ENCODE measurements around the gene LIMS2. TPM values are rescaled to one million over a fixed set of nuclear protein-coding genes. Genes with fewer than 3 reads are reported as not detected.

LIMS2 gene
- total RNA-seq, 1 experiment from 2014 or later, result 9.0 TPM

DNA sequence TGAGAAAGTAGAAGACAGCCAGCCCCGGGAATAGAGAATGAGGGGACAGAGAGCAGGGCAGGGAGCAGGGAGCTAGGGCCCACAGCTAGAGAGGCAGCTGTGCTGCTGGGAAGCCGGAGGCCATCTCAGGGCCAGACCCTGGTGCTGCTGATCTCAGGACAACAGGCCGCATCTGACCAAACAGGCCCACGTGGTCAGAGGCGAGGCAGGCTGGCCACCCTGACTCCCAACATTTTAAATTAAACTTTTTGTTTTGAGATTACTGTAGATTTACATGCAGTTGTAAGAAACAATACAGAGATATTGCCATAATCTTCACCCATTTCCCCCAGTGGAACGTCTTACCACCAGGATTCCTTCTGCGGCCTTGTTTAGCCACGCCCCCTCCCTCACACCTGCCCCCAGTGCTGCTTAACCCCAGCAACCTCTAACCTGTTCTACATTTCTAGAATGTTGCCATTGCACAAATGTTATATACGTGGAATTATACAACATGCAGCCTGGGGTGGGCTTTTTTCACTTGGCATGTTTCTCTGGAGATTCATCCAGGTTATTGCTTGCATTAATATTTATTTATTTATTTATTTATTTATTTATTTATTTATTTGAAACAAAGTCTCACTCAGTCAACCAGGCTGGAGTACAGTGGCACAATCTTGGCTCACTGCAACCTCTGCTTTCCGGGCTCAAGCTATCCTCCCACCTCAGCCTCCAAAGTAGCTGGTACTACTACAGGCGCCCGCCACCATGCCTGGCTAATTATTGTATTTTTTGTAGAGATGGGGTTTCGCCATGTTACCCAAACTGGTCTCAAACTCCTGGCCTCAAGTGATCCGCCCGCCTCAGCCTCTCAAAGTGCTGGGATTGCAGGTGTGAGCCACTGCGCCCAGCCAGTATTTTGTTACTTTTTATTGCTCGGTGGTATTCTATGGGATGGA is 78.0 kb downstream of the LIMS2 start:
- peak in 1 of 2 experiments; percentile 31 for DNase-seq (ENCODE audit: low read depth in 1 of 2, low spot score in 2 of 2)

GRCh38 chr2:127596311-127597045 is 78.9 kb downstream of the LIMS2 start:
- no peak overlapping the region for H3K27ac ChIP-seq
- H3K4me3 ChIP-seq, result no peak overlapping the region
- no peaks in the 10 kb centered on the region for H3K36me3 ChIP-seq
- DNase-seq (ENCODE audit: low read depth in 1 of 2, low spot score in 2 of 2), result peak in 1 of 2 experiments; percentile 17
- peaks cover 19% of the 10 kb centered on the region for H3K4me1 ChIP-seq (replicated peaks)
- no peaks in the 10 kb centered on the region for H3K27me3 ChIP-seq (replicated peaks)
- no peaks in the 10 kb centered on the region for H3K9me3 ChIP-seq (replicated peaks)

More for the DNA sequence above, 78.0 kb downstream of the LIMS2 start:
- Histone ChIP-seq H3K9me3 (replicated peaks) (no peaks in the 10 kb centered on the region), H3K4me3 (no peak overlapping the region), H3K27ac (peak overlapping the region; percentile 41), H3K27me3 (replicated peaks) (no peaks in the 10 kb centered on the region), H3K4me1 (replicated peaks) (peaks cover 19% of the 10 kb centered on the region), H3K36me3 (no peaks in the 10 kb centered on the region)

DNA sequence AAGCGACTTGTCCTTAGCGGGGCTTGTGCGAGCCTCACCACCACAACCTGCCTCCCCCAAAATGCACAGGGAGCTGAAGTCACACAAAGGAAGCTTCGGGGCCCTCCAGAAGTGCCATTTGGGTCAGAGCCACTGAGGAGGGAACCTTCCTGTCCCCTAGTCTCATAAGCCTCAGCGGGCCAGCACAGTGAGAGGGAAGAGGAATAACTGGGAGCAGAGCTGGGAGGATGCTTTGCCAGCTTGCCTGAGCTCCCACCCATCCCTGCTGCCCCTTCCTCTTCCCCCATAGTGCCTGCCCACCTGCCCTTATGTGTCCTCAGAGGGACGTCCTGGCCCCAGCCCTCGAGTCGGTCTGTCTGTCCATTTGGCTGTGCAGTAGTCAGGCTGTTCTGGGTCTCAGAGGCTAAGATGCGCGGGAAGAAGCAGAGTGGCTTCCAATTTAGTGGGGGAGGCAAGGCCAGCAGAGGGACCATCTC is 81.2 kb downstream of the LIMS2 start:
- no peak overlapping the region for H3K27ac ChIP-seq
- no peak overlapping the region for H3K4me3 ChIP-seq
- peaks cover 16% of the 10 kb centered on the region for H3K4me1 ChIP-seq (replicated peaks)

DNA sequence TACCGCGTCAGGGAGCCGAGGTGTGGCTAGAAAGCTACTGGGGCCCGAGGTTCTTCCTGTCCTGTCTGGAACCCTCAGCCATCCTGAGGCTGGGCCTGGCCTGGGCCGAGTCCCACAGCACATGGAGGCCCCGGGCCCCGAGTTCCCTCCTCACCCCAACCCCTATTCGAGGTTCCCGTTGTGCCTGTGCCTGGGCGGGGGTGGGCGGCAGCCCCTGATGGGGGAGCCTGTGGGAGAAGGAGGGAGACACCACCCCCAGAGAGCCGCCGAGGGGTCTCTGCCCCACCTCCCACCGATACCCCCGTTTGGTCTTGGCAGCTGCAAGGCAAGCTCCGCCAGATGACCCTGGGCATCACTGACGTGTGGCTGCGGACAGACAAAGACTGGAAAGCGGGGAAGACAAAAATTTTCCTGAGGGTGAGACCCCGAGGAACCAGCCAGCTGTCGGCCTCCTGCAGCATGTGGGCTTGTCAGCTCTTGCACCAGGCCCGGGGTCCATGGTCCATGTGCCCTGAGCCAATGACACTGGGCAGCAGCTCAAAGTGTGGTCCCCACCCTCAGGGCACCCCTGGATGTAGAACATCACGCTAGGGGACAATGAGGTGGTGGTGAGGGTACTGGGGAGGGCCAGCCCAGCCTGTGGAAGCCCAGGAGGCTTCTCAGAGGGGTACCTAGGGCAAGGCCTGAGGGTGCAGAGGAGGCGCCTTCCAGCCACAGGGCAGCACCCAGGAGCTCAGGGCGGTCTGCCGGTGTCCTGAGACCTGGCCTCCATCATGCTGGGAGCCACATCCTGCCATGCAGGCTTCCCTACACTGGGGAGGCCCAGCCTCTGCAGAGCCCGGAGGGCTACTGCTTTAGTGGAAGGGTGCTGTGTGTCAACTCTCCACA is 81.9 kb downstream of the LIMS2 start:
- H3K9me3 ChIP-seq (replicated peaks), result no peaks in the 10 kb centered on the region
- no peak overlapping the region for H3K4me3 ChIP-seq
- H3K27me3 ChIP-seq (replicated peaks), result no peaks in the 10 kb centered on the region
- peaks cover 9% of the 10 kb centered on the region for H3K4me1 ChIP-seq (replicated peaks)
- H3K27ac ChIP-seq, result no peak overlapping the region
- DNase-seq (ENCODE audit: low read depth in 1 of 2, low spot score in 2 of 2), result peak in 1 of 2 experiments; percentile 40
- no peaks in the 10 kb centered on the region for H3K36me3 ChIP-seq

More for the DNA sequence above, 81.2 kb downstream of the LIMS2 start:
- Histone ChIP-seq H3K36me3 (no peaks in the 10 kb centered on the region), H3K9me3 (replicated peaks) (no peaks in the 10 kb centered on the region), H3K27me3 (replicated peaks) (no peaks in the 10 kb centered on the region)
- peak in 1 of 2 experiments; percentile 28 for DNase-seq (ENCODE audit: low read depth in 1 of 2, low spot score in 2 of 2)

DNA sequence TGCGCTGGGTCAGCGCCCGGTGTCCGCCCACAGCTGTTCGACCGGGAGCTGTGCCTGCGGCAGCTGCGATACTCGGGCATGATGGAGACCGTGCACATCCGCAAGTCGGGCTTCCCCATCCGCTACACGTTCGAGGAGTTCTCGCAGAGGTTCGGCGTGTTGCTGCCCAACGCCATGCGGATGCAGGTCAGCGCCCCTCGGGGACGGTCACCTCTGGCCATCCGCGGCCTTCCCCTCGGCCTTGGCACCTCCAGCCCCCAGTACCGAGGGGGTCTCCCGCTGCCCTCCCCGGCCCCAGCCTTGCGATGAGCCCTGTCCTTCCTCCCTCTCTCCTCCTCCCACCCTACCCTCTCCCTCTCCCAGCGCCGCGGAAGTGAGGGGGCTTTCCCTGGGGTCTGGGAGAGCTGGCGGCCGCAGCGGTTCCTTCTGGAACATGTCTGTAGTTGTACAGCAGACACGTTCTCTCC is 82.5 kb downstream of the LIMS2 start:
- Histone ChIP-seq H3K9me3 (replicated peaks) (no peaks in the 10 kb centered on the region), H3K4me1 (replicated peaks) (peaks cover 3% of the 10 kb centered on the region), H3K27me3 (replicated peaks) (no peaks in the 10 kb centered on the region), H3K4me3 (no peak overlapping the region), H3K27ac (no peak overlapping the region), H3K36me3 (no peaks in the 10 kb centered on the region)
- DNase-seq (ENCODE audit: low read depth in 1 of 2, low spot score in 2 of 2), result peak in 1 of 2 experiments; percentile 38

DNA sequence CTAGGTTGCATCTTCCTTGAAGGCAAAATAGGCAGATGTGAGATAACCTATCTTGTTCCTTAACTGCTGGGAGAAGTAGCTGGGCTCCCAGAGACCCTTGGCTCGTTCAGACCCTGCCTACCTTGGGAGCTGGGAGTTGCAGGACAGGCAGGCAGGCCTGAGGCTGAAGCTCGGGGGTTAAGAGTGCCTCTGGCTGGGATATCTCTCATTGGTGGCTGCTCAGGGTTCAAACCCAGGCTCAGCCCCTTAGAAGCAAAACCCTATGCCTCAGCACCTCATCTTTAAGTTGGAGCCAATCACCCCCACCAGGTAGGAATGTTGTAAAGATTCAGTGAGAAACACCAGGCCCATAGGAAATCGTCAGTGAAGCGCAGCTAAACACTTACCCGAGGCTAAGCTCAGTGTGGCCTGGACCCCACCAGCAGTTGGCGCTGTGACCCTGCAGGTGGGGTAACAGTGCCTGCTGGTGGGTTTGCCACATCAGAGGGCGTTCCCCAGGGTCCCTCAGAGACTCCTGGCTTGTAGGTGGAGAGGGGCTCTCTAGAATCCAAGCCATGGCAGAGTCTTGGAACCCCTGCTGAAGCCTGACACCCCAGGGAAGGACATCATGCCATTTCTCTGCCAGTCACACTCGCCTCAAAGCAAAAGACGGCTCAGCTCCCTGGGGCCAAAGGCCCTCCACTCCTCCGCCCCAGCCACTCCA is 84.0 kb downstream of the LIMS2 start:
- Histone ChIP-seq H3K9me3 (replicated peaks) (no peaks in the 10 kb centered on the region), H3K4me1 (replicated peaks) (no peaks in the 10 kb centered on the region), H3K4me3 (no peak overlapping the region), H3K27me3 (replicated peaks) (no peaks in the 10 kb centered on the region), H3K27ac (no peak overlapping the region), H3K36me3 (no peaks in the 10 kb centered on the region)
- peak; percentile 45 to 65 for DNase-seq (ENCODE audit: low read depth in 1 of 2, low spot score in 2 of 2)

GRCh38 chr2:127590386-127591190 is 84.7 kb downstream of the LIMS2 start:
- Histone ChIP-seq H3K36me3 (no peaks in the 10 kb centered on the region), H3K4me1 (replicated peaks) (no peaks in the 10 kb centered on the region), H3K27ac (no peak overlapping the region), H3K9me3 (replicated peaks) (no peaks in the 10 kb centered on the region), H3K27me3 (replicated peaks) (no peaks in the 10 kb centered on the region), H3K4me3 (no peak overlapping the region)
- peak in 1 of 2 experiments; percentile 18 for DNase-seq (ENCODE audit: low read depth in 1 of 2, low spot score in 2 of 2)

- peak in 1 of 2 experiments; percentile 22 for DNase-seq (ENCODE audit: low read depth in 1 of 2, low spot score in 2 of 2)
- Histone ChIP-seq H3K27me3 (replicated peaks) (no peaks in the 10 kb centered on the region), H3K4me3 (no peak overlapping the region), H3K4me1 (replicated peaks) (no peaks in the 10 kb centered on the region), H3K9me3 (replicated peaks) (no peaks in the 10 kb centered on the region), H3K27ac (no peak overlapping the region), H3K36me3 (no peaks in the 10 kb centered on the region)
These were observed 85.5 kb downstream of the LIMS2 start for GRCh38 chr2:127589841-127590240.

GRCh38 chr2:127589358-127589757 is 86.0 kb downstream of the LIMS2 start:
- Histone ChIP-seq H3K36me3 (no peaks in the 10 kb centered on the region), H3K4me1 (replicated peaks) (no peaks in the 10 kb centered on the region), H3K9me3 (replicated peaks) (no peaks in the 10 kb centered on the region), H3K4me3 (no peak overlapping the region), H3K27ac (no peak overlapping the region), H3K27me3 (replicated peaks) (no peaks in the 10 kb centered on the region)
- no peak for DNase-seq (ENCODE audit: low read depth in 1 of 2, low spot score in 2 of 2)
